Measurements from ENCODE around the gene FANK1. TPM values are rescaled to one million over a fixed set of nuclear protein-coding genes. Genes with fewer than 3 reads are reported as not detected.

The FANK1 gene
- total RNA-seq, 4 donors from 2014 or later = 0.24 to 0.61 (median 0.42) TPM; not detected in 1

- in situ Hi-C loops (cut with MboI; ENCODE audit: low sequenced_read_pairs in 4 of 4) (no loop called here), intact Hi-C loops (cut with DNase I; ENCODE audit: low total_unique reads) (no loop called here)
- Histone ChIP-seq H3K4me3 (no peak overlapping the region), H3K27ac (no peak overlapping the region), H3K27me3 (no peaks in the 10 kb centered on the region), H3K9me3 (no peaks in the 10 kb centered on the region), H3K4me1 (no peaks in the 10 kb centered on the region), H3K36me3 (no peaks in the 10 kb centered on the region)
- TF ChIP-seq POLR2A (IDR thresholded peaks at IDR 0.05) = no peak
- no peak for TF ChIP-seq CTCF (IDR thresholded peaks at IDR 0.05 in 4 of 5, conservative IDR thresholded peaks at IDR 0.05 in 1 of 5)
- no peak for ATAC-seq
- DNase-seq = no peak
These were observed 141.6 kb downstream of the FANK1 start for GRCh38 chr10:126037946-126038345.

GRCh38 chr10:126041117-126041516 is 144.8 kb downstream of the FANK1 start:
- no peaks in the 10 kb centered on the region for H3K27me3 ChIP-seq
- intact Hi-C loops (cut with DNase I; ENCODE audit: low total_unique reads) (no loop called here), in situ Hi-C loops (cut with MboI; ENCODE audit: low sequenced_read_pairs in 4 of 4) (no loop called here)
- DNase-seq (no peak), ATAC-seq (no peak)
- H3K4me3 ChIP-seq = no peak overlapping the region
- no peak for TF ChIP-seq CTCF (IDR thresholded peaks at IDR 0.05 in 4 of 5, conservative IDR thresholded peaks at IDR 0.05 in 1 of 5)
- no peak for TF ChIP-seq POLR2A (IDR thresholded peaks at IDR 0.05)
- no peaks in the 10 kb centered on the region for H3K36me3 ChIP-seq
- no peaks in the 10 kb centered on the region for H3K4me1 ChIP-seq
- no peak overlapping the region for H3K27ac ChIP-seq
- no peaks in the 10 kb centered on the region for H3K9me3 ChIP-seq

- peak; percentile 56 to 83 for ATAC-seq
- H3K27me3 ChIP-seq = no peaks in the 10 kb centered on the region
- peak; percentile 48 to 76 for DNase-seq
- intact Hi-C loops (cut with DNase I; ENCODE audit: low total_unique reads) = no loop called here
- H3K9me3 ChIP-seq = no peaks in the 10 kb centered on the region
- no peak overlapping the region for H3K4me3 ChIP-seq
- TF ChIP-seq CTCF (IDR thresholded peaks at IDR 0.05 in 4 of 5, conservative IDR thresholded peaks at IDR 0.05 in 1 of 5) = no peak
- no peak for TF ChIP-seq POLR2A (IDR thresholded peaks at IDR 0.05)
- H3K27ac ChIP-seq = no peak overlapping the region
- H3K4me1 ChIP-seq = no peaks in the 10 kb centered on the region
- in situ Hi-C loops (cut with MboI; ENCODE audit: low sequenced_read_pairs in 4 of 4) = no loop called here
- no peaks in the 10 kb centered on the region for H3K36me3 ChIP-seq
These were observed 145.5 kb downstream of the FANK1 start for GRCh38 chr10:126041804-126042231.

GRCh38 chr10:126042354-126042753 is 146.0 kb downstream of the FANK1 start:
- H3K4me3 ChIP-seq = no peak overlapping the region
- no peaks in the 10 kb centered on the region for H3K27me3 ChIP-seq
- H3K9me3 ChIP-seq = no peaks in the 10 kb centered on the region
- in situ Hi-C loops (cut with MboI; ENCODE audit: low sequenced_read_pairs in 4 of 4) = no loop called here
- H3K4me1 ChIP-seq = no peaks in the 10 kb centered on the region
- DNase-seq = no peak
- no peak for TF ChIP-seq POLR2A (IDR thresholded peaks at IDR 0.05)
- no peak for TF ChIP-seq CTCF (IDR thresholded peaks at IDR 0.05 in 4 of 5, conservative IDR thresholded peaks at IDR 0.05 in 1 of 5)
- intact Hi-C loops (cut with DNase I; ENCODE audit: low total_unique reads) = no loop called here
- H3K27ac ChIP-seq = no peak overlapping the region
- ATAC-seq = no peak
- H3K36me3 ChIP-seq = no peaks in the 10 kb centered on the region

- no peaks in the 10 kb centered on the region for H3K4me1 ChIP-seq
- H3K9me3 ChIP-seq = no peaks in the 10 kb centered on the region
- no peak for ATAC-seq
- TF ChIP-seq POLR2A (IDR thresholded peaks at IDR 0.05) (no peak), CTCF (IDR thresholded peaks at IDR 0.05 in 4 of 5, conservative IDR thresholded peaks at IDR 0.05 in 1 of 5) (no peak)
- no peaks in the 10 kb centered on the region for H3K36me3 ChIP-seq
- intact Hi-C loops (cut with DNase I; ENCODE audit: low total_unique reads) = no loop called here
- H3K4me3 ChIP-seq = no peak overlapping the region
- no peaks in the 10 kb centered on the region for H3K27me3 ChIP-seq
- in situ Hi-C loops (cut with MboI; ENCODE audit: low sequenced_read_pairs in 4 of 4) = no loop called here
- no peak overlapping the region for H3K27ac ChIP-seq
- DNase-seq = no peak
These were observed 146.5 kb downstream of the FANK1 start for GRCh38 chr10:126042906-126043305.
